GM23338 (cell line): ENCODE data around the gene BTBD9. TPM values are rescaled to one million over a fixed set of nuclear protein-coding genes. Genes with fewer than 3 reads are reported as not detected.

Experiments used
- ATAC-seq: fragments of 200-7000 bp; cut with Tn5 transposase; 3 replicates; pipeline ENCODE4 v1.9.1; 2020
- DNase-seq: peaks from one replicate; pipeline ENCODE4 v3.0.0-alpha.2; 2015; ENCODE audit warnings: low spot score
- H2AFZ ChIP-seq: fragments of 200-600 bp; sonication (generic); 2 replicates; pipeline ENCODE4 v1.8.0; 2016; ENCODE audit warnings: antibody characterized with exemption, mild to moderate bottlenecking, moderate library complexity
- H3F3A ChIP-seq: fragments of 200-600 bp; sonication (generic); replicated peaks from 2 replicates; pipeline ENCODE4 v1.8.0; 2017; ENCODE audit warnings: antibody characterized with exemption, mixed run types, low read depth
- H3K27ac ChIP-seq: fragments of 200-600 bp; sonication (generic); 2 replicates; pipeline ENCODE4 v1.6.1; 2016; ENCODE audit warnings: low read depth
- H3K27me3 ChIP-seq: fragments of 200-600 bp; sonication (generic); 2 replicates; pipeline ENCODE4 v1.8.0; 2016; ENCODE audit warnings: mild to moderate bottlenecking, mixed run types, moderate library complexity; ENCODE audit not compliant: insufficient read depth
- H3K36me3 ChIP-seq: fragments of 200-600 bp; sonication (generic); 2 replicates; pipeline ENCODE4 v1.8.0; 2016; ENCODE audit warnings: mild to moderate bottlenecking; ENCODE audit not compliant: insufficient read depth
- H3K4me1 ChIP-seq: fragments of 200-600 bp; sonication (generic); 2 replicates; pipeline ENCODE4 v1.8.0; 2016; ENCODE audit warnings: mild to moderate bottlenecking, moderate library complexity; ENCODE audit not compliant: insufficient read depth
- H3K4me2 ChIP-seq: fragments of 200-600 bp; sonication (generic); 2 replicates; pipeline ENCODE4 v1.7.1; 2017; ENCODE audit warnings: mixed run types
- H3K4me3 ChIP-seq: fragments of 200-600 bp; sonication (generic); 2 replicates; pipeline ENCODE4 v1.6.1; 2016; ENCODE audit warnings: mixed run types
- H3K79me2 ChIP-seq: fragments of 200-600 bp; sonication (generic); replicated peaks from 2 replicates; pipeline ENCODE4 v1.8.0; 2017; ENCODE audit warnings: mild to moderate bottlenecking; ENCODE audit not compliant: insufficient read depth
- H3K9me2 ChIP-seq: fragments of 200-600 bp; sonication (generic); 2 replicates; pipeline ENCODE4 v1.8.0; 2017; ENCODE audit not compliant: insufficient read depth
- H4K20me1 ChIP-seq: fragments of 200-600 bp; sonication (generic); replicated peaks from 2 replicates; pipeline ENCODE4 v1.8.0; 2017; ENCODE audit warnings: mild to moderate bottlenecking; ENCODE audit not compliant: insufficient read depth
- H3K27ac Mint-ChIP-seq: 2 replicates; pipeline ENCODE4 v1.8.0; 2020; ENCODE audit warnings: inconsistent platforms, mild to moderate bottlenecking, moderate library complexity, mixed read lengths
- H3K27me3 Mint-ChIP-seq: 3 replicates; pipeline ENCODE4 v1.8.0; 2022; ENCODE audit warnings: low read depth, mild to moderate bottlenecking, moderate library complexity, mixed read lengths, inconsistent platforms; ENCODE audit not compliant: insufficient read depth, poor library complexity
- H3K36me3 Mint-ChIP-seq: 3 replicates; pipeline ENCODE4 v1.8.0; 2021; ENCODE audit warnings: low read depth, mild to moderate bottlenecking, inconsistent platforms, moderate library complexity, mixed read lengths
- H3K4me1 Mint-ChIP-seq: 3 replicates; pipeline ENCODE4 v1.8.0; 2020; ENCODE audit warnings: mild to moderate bottlenecking, inconsistent platforms, mixed read lengths
- H3K4me3 Mint-ChIP-seq: 3 replicates; pipeline ENCODE4 v1.8.0; 2021; ENCODE audit warnings: moderate library complexity, mild to moderate bottlenecking, inconsistent platforms, mixed read lengths
- H3K9me3 Mint-ChIP-seq: 3 replicates; pipeline ENCODE4 v1.8.0; 2020; ENCODE audit warnings: moderate library complexity, mild to moderate bottlenecking, inconsistent platforms, mixed read lengths
- CREB1 ChIP-seq: fragments of 250-450 bp; sonication (Bioruptor Pico); IDR thresholded peaks from 2 replicates; pipeline ENCODE4 v1.5.0; 2020; ENCODE audit warnings: low read depth, mild to moderate bottlenecking, moderate library complexity
- ETS1 ChIP-seq: IDR thresholded peaks from 2 replicates; pipeline ENCODE4 v1.6.1; 2016; ENCODE audit warnings: antibody characterized with exemption
- EZH2 ChIP-seq: fragments of 200-600 bp; sonication (generic); IDR thresholded peaks from one replicate; pipeline ENCODE4 v1.8.0; 2017; ENCODE audit warnings: antibody characterized with exemption, mild to moderate bottlenecking, low read depth; ENCODE audit not compliant: unreplicated experiment
- EZH2phosphoT487 ChIP-seq: fragments of 200-600 bp; sonication (generic); IDR thresholded peaks from one replicate; pipeline ENCODE4 v1.8.1; 2018; ENCODE audit warnings: antibody characterized with exemption; ENCODE audit not compliant: unreplicated experiment
- JUNB ChIP-seq: IDR thresholded peaks from one replicate; pipeline ENCODE4 v1.6.1; 2016; ENCODE audit warnings: antibody characterized with exemption; ENCODE audit not compliant: unreplicated experiment
- NANOG ChIP-seq: IDR thresholded peaks from 2 replicates; pipeline ENCODE4 v1.6.1; 2016; ENCODE audit warnings: antibody characterized with exemption, borderline replicate concordance
- POLR2AphosphoS5 ChIP-seq: IDR thresholded peaks from 2 replicates; pipeline ENCODE4 v1.6.1; 2016; ENCODE audit warnings: antibody characterized with exemption, low read depth
- STAT1 ChIP-seq: IDR thresholded peaks from one replicate; pipeline ENCODE4 v1.6.1; 2016; ENCODE audit warnings: antibody characterized with exemption; ENCODE audit not compliant: unreplicated experiment
- ZNF114 ChIP-seq: fragments of 250-450 bp; sonication (Bioruptor Pico); IDR thresholded peaks from 2 replicates; pipeline ENCODE4 v1.5.0; 2020; ENCODE audit warnings: mild to moderate bottlenecking, moderate library complexity
- ZNF331 ChIP-seq: fragments of 250-450 bp; sonication (Bioruptor Pico); IDR thresholded peaks from 2 replicates; pipeline ENCODE4 v1.5.0; 2020; ENCODE audit warnings: low read depth, mild to moderate bottlenecking, moderate library complexity
- ZNF462 ChIP-seq: fragments of 250-450 bp; sonication (Bioruptor Pico); IDR thresholded peaks from 2 replicates; pipeline ENCODE4 v1.5.0; 2020; ENCODE audit warnings: mild to moderate bottlenecking, moderate library complexity
- polyA plus RNA-seq: library from polyadenylated mRNA; unstranded; fragments of >200 nt; fragmentation: Nextera tagmentation; extraction: Ambion mirVana; gene quantifications from 2 replicates; pipeline ENCODE4 v1.2.1, GENCODE V29; 2016
- total RNA-seq: library from RNA; depleted of rRNA; stranded (reverse); fragments of >200 nt; shearing (Covaris generic); gene quantifications from 2 replicates; pipeline ENCODE4 v1.2.3, GENCODE V29; 2014

The BTBD9 gene
- total and polyA plus RNA-seq, 2 experiments from 2014 or later = 4.2 to 5.3 TPM

GRCh38 chr6:38533064-38533463 is 106.7 kb downstream of the BTBD9 start (continued):
- TF ChIP-seq POLR2AphosphoS5 = no peak
- TF ChIP-seq ZNF462 (CRISPR knock-in tag) = no peak
- no peak for TF ChIP-seq ZNF114 (CRISPR knock-in tag)
- TF ChIP-seq NANOG = no peak
- no peak for TF ChIP-seq ZNF331
- no peak for TF ChIP-seq CREB1
- TF ChIP-seq STAT1 = no peak
- no peak for TF ChIP-seq EZH2phosphoT487
- no peak for TF ChIP-seq JUNB

GRCh38 chr6:38531134-38531533 is 108.6 kb downstream of the BTBD9 start:
- H3K27ac Mint-ChIP-seq = no peak overlapping the region; the same call in 1 of the 2 replicates
- Histone ChIP-seq H3K9me2 (peaks cover 2% of the 10 kb centered on the region; the same call in 1 of the 2 replicates), H3K4me2 (no peak overlapping the region), H3K27ac (no peak overlapping the region), H3K4me3 (no peak overlapping the region), H3K27me3 (no peaks in the 10 kb centered on the region), H3K36me3 (no peaks in the 10 kb centered on the region; the same call in 1 of the 2 replicates), H3K4me1 (no peaks in the 10 kb centered on the region), H2AFZ (no peak overlapping the region), H4K20me1 (no peaks in the 10 kb centered on the region), H3K79me2 (no peaks in the 10 kb centered on the region), H3F3A (no peaks in the 10 kb centered on the region)
- H3K36me3 Mint-ChIP-seq = peaks cover 34% of the 10 kb centered on the region
- no peak overlapping the region for H3K4me3 Mint-ChIP-seq
- H3K27me3 Mint-ChIP-seq = peaks cover 6% of the 10 kb centered on the region
- ATAC-seq = no peak
- H3K4me1 Mint-ChIP-seq = peaks cover 2% of the 10 kb centered on the region; the same call in 2 of the 3 replicates
- H3K9me3 Mint-ChIP-seq = peaks cover 39% of the 10 kb centered on the region
- no peak for DNase-seq
- TF ChIP-seq NANOG = no peak
- TF ChIP-seq JUNB = no peak
- TF ChIP-seq CREB1 = no peak
- no peak for TF ChIP-seq ZNF114 (CRISPR knock-in tag)
- TF ChIP-seq EZH2 = no peak
- TF ChIP-seq ZNF331 = no peak
- no peak for TF ChIP-seq ETS1
- TF ChIP-seq EZH2phosphoT487 = no peak
